Activated CD4-positive, alpha-beta T cell treated with anti-CD3 and anti-CD28 coated beads, Interleukin-2, amount 10 ng/mL, durations not matched to agents 7 days and 5 days (primary cell): Measurements from ENCODE around the gene KIF27. TPM values are rescaled to one million over a fixed set of nuclear protein-coding genes. Genes with fewer than 3 reads are reported as not detected.
"Not testable (repeated sequence)": the region's sequence is repeated elsewhere in the genome, so short reads cannot be mapped to it uniquely, and the experiment has no call there.

Experiments used
- CTCF ChIA-PET: fragments of 350-600 bp; sonication (Branson Sonifier 250); formaldehyde crosslinking; loops from one replicate; lab custom pipeline; 2021; ENCODE audit warnings: antibody characterized with exemption; lab: Charles Lee
- POLR2A ChIA-PET: fragments of 350-600 bp; sonication (Branson Sonifier 250); formaldehyde crosslinking; loops from one replicate; lab custom pipeline; 2021; ENCODE audit warnings: antibody characterized with exemption; lab: Charles Lee
- DNase-seq: peaks from one replicate; pipeline ENCODE4 v3.0.0-alpha.2; 2020
- H3K27ac Mint-ChIP-seq: one replicate; pipeline ENCODE4 v1.8.0; 2021; ENCODE audit warnings: mild to moderate bottlenecking, moderate library complexity, mixed read lengths
- H3K27me3 Mint-ChIP-seq: one replicate; pipeline ENCODE4 v1.8.0; 2021; ENCODE audit warnings: mixed read lengths
- H3K36me3 Mint-ChIP-seq: one replicate; pipeline ENCODE4 v1.8.0; 2021; ENCODE audit warnings: low read depth, mixed read lengths
- H3K4me1 Mint-ChIP-seq: one replicate; pipeline ENCODE4 v1.8.0; 2021; ENCODE audit warnings: mixed read lengths
- H3K4me3 Mint-ChIP-seq: one replicate; pipeline ENCODE4 v1.8.0; 2021; ENCODE audit warnings: mild to moderate bottlenecking, moderate library complexity, mixed read lengths
- H3K9me3 Mint-ChIP-seq: one replicate; pipeline ENCODE4 v1.8.0; 2021; ENCODE audit warnings: mixed read lengths
- total RNA-seq, 2 experiments: library from RNA; stranded (reverse); gene quantifications; one replicate each; pipeline ENCODE4 v1.2.3, GENCODE V29; 2021

Gene KIF27
- total RNA-seq, 2 experiments from 2014 or later, result 3.2 to 3.8 TPM

DNA sequence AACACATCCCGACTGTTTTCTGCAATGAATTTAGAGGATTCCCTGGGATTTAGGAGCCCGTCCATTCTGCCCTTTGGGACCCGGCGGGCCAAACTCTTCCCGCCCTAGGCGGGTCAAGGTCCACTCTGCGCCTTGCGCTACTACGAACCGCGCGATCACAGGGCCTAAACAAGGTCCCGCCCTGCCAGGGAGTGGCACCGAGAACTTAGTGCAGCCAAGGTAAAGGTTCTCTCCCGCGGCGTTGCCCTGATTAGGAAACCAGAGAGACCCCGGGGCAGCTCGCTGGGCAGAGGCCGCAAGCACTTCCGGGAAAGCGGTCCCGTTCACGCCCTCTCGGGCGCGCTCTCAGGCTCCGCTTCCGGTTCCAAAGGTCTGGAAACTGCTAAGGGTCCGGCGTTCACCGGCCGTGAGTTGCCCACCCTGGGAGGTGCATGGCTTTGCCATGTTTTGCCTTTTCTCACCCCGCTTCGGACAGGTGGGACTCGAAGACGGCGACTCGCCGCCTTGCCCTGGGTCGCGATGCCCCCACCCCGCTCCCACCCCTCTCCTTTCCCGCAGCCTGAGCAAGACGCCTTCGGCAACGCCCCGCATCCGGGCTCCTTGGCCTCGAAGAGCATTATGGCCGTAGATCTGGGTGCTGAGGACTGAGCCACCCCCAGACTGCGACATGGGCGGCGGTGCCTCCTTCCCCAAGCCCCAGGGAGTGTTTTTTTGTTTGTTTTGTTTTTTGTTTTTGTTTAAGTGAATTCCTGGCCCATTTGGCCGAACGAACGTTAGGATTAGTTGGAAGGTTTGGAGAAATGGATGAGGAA is 35.4 kb upstream of the KIF27 start:
- Mint-ChIP-seq H3K27me3 (no peaks in the 10 kb centered on the region), H3K27ac (peak overlapping the region; percentile 94), H3K9me3 (no peaks in the 10 kb centered on the region), H3K4me3 (peak overlapping the region; percentile 94), H3K36me3 (peaks cover 14% of the 10 kb centered on the region), H3K4me1 (peaks cover 28% of the 10 kb centered on the region)
- POLR2A ChIA-PET, result interaction anchor here (1.4 kb wide), 1 partner anchor 24 kb away, joined by 3 read pairs; the partner anchor contains the start of gene HNRNPK
- CTCF ChIA-PET, result interaction anchor here (0.6 to 1.3 kb wide), 4 partner anchors 12 to 417 kb away, joined by 3 to 4 read pairs (median 4); partner anchors contain the start of genes HNRNPK and RMI1
- DNase-seq, result peak; percentile 67

DNA sequence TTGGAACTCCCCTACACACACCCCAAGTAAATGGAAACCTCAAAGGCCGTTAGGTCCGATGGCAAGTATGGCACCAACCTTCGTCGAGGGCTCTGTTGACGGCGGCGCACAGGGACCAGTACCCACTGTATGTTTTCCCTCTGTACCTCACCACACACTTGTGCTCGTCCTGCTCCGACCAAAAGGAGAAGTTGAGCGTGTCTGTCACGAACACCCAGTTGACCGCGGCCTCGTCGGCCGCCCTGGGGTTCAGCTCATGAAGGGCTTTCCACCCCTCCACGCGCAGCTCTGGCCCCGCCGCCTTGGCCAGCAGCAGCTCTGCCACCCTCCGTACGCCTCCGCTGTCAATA is 34.8 kb upstream of the KIF27 start:
- Mint-ChIP-seq H3K9me3 (no peaks in the 10 kb centered on the region), H3K36me3 (peaks cover 14% of the 10 kb centered on the region), H3K4me3 (peak overlapping the region; percentile 94), H3K4me1 (peaks cover 28% of the 10 kb centered on the region), H3K27ac (peak overlapping the region; percentile 94), H3K27me3 (no peaks in the 10 kb centered on the region)
- POLR2A ChIA-PET, result interaction anchor here (1.4 kb wide), 1 partner anchor 24 kb away, joined by 3 read pairs; the partner anchor contains the start of gene HNRNPK
- CTCF ChIA-PET, result interaction anchor here (0.6 to 1.3 kb wide), 4 partner anchors 11 to 416 kb away, joined by 3 to 4 read pairs (median 4); partner anchors contain the start of genes HNRNPK and RMI1
- DNase-seq, result peak; percentile 32

DNA sequence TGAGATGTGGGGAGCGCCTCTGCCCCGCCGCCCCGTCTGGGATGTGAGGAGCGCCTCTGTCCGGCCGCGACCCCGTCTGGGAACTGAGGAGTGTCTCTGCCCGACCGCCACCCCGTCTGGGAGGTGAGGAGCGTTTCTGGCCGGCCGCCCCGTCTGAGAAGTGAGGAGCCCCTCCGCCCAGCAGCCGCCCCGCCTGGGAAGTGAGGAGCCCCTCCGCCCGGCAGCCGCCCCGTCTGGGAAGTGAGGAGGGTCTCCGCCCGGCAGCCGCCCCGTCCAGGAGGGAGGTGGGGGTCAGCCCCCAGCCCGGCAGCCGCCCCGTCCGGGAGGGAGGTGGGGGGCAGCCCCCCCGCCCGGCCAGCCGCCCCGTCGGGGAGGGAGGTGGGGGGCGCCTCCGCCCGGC is 26.9 kb upstream of the KIF27 start:
- H3K9me3 Mint-ChIP-seq, H3K4me3 Mint-ChIP-seq, H3K27ac Mint-ChIP-seq, H3K4me1 Mint-ChIP-seq, DNase-seq, POLR2A ChIA-PET, H3K27me3 Mint-ChIP-seq: not testable (repeated sequence)
- peaks cover 11% of the 10 kb centered on the region for H3K36me3 Mint-ChIP-seq
- CTCF ChIA-PET, result interaction anchor here (1.4 kb wide), 1 partner anchor 313 kb away, joined by 3 read pairs; no protein-coding TSS in a partner anchor

DNA sequence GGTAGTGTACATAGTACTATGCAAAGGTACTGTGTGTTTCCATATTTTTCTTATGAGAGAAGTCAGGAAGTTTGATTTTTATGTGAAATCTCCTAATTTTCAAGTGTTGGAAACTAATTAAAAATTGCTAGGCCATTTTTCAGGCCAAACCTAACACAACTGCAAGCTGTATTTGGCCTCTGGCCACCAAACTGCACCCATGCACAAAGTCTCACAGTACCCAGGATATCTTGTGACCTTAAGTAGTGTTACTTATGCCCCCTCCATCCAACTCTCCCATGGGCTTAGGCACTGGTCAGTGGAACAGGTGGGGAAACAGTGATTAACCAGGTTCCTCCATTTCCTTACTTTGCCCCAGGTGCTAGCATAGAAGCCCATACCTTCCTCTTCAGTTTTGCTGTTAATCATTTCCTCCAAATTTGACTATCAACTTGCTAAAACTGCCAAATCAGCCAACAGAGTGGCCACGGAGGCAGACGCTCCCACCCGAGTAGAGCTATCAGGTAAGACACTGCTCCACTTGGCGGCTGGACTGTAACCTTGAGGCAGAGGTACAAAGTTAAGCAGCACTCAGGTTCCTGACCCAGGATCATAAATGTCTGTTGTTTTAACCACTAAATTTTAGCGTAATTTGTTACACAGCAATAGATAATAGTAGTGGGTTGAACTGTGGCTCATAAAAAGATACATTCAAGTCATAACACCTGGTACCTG is 19.5 kb upstream of the KIF27 start:
- POLR2A ChIA-PET, result interaction anchor here (0.5 to 0.6 kb wide), 2 partner anchors 459 to 573 kb away, joined by 3 to 4 read pairs; no protein-coding TSS in a partner anchor
- Mint-ChIP-seq H3K9me3 (no peaks in the 10 kb centered on the region), H3K27ac (no peak overlapping the region), H3K4me1 (no peaks in the 10 kb centered on the region), H3K27me3 (no peaks in the 10 kb centered on the region), H3K4me3 (no peak overlapping the region), H3K36me3 (peaks cover 21% of the 10 kb centered on the region)
- CTCF ChIA-PET, result interaction anchor here (1.7 kb wide), 1 partner anchor 11 kb away, joined by 6 read pairs; no protein-coding TSS in a partner anchor
- DNase-seq, result no peak

DNA sequence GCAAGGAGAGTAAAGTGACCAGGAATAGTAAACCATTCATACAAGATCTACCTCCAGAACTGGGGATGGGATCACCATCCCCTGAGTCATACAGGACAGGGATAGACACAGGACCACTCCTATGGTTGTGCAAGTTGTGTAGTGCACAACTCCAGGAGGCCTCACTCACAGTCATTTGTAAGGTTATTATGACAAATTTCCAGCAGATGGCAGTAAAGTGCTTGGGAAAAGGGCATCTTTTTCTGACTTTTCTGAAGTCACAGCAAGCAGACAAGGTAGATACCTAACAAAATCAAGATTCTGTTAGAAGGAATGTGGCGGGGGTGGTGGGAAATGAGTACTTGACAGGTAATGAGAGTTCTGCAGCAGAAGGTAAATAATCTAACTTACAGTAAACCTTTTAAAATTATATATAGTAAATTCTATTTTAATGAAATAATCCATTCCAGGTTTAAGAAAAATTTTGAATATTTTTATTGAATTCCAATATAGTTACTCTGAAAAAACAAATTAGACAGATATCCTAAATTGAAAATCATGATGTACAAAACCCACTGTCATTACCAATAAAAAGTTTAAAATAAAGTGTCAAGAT is 16.7 kb upstream of the KIF27 start:
- Mint-ChIP-seq H3K27me3 (no peaks in the 10 kb centered on the region), H3K4me1 (no peaks in the 10 kb centered on the region), H3K36me3 (peaks cover 13% of the 10 kb centered on the region), H3K27ac (no peak overlapping the region), H3K4me3 (no peak overlapping the region), H3K9me3 (no peaks in the 10 kb centered on the region)
- ChIA-PET CTCF (interaction anchor here (0.5 to 1.8 kb wide), 7 partner anchors 10 to 390 kb away, joined by 3 to 6 read pairs (median 3); partner anchors contain the start of genes KIF27 and RMI1), POLR2A (no interaction called here)
- peak; percentile 55 for DNase-seq

DNA sequence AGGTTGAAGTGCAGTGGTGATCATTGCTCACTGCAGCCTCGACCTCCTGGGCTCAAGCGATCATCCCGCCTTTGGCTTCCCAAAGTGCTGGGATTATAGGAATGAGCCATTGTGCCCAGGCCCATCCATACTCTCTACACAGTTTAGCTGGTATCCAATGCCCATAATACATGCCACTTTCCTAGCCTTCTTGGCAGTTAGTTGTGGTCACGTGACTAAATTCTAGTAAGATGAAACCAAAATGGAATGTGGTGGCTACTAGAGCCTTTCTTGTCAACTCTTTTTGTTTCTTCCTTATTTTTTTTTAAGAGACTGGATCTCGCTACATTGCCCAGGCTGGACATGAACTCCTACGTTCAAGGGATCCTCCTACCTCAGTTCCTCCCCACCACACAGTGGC is 15.3 kb upstream of the KIF27 start:
- H3K27me3 Mint-ChIP-seq, result no peaks in the 10 kb centered on the region
- ChIA-PET CTCF (interaction anchor here (1.2 to 1.8 kb wide), 4 partner anchors 15 to 368 kb away, joined by 3 to 6 read pairs (median 4); partner anchors contain the start of gene KIF27), POLR2A (no interaction called here)
- no peak for DNase-seq
- peaks cover 6% of the 10 kb centered on the region for H3K36me3 Mint-ChIP-seq
- H3K4me3 Mint-ChIP-seq, result no peak overlapping the region
- no peak overlapping the region for H3K27ac Mint-ChIP-seq
- H3K9me3 Mint-ChIP-seq, result no peaks in the 10 kb centered on the region
- peaks cover 9% of the 10 kb centered on the region for H3K4me1 Mint-ChIP-seq

DNA sequence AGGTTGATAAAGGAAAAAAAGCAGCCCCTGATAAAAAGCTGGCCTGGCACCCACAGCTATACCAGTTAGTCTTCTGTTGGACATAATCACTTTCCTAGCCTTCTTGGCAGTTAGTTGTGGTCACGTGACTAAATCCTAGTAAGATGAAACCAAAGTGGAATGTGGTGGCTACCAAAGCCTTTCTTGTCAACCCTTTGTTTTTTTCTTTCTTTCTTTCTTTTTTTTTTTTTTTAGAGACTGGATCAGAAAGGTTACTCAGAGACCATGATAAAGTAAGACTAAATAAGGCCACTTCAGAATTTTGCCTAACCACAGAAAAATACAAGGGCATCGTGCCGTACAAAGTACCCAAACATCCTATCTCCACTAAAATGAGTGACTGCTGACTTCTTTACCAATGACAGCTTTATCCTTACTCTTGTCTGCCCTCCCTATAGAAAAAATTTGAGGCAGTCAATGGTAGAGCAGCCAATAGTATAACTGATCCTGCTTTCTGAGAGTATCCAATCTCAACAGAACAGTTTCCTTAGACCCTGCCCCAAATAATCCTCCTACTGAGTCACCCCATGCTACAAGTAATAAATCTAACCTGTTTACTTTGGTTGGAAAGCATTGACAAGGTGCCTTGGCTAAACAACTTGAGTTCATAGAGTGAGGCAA is 14.2 kb upstream of the KIF27 start:
- H3K27ac Mint-ChIP-seq, result no peak overlapping the region
- no peak overlapping the region for H3K4me3 Mint-ChIP-seq
- peaks cover 12% of the 10 kb centered on the region for H3K4me1 Mint-ChIP-seq
- POLR2A ChIA-PET, result no interaction called here
- CTCF ChIA-PET, result interaction anchor here (1.1 kb wide), 1 partner anchor 21 kb away, joined by 4 read pairs; a partner anchor contains a TSS
- peaks cover 3% of the 10 kb centered on the region for H3K36me3 Mint-ChIP-seq
- H3K27me3 Mint-ChIP-seq, result no peaks in the 10 kb centered on the region
- no peak for DNase-seq
- no peaks in the 10 kb centered on the region for H3K9me3 Mint-ChIP-seq

DNA sequence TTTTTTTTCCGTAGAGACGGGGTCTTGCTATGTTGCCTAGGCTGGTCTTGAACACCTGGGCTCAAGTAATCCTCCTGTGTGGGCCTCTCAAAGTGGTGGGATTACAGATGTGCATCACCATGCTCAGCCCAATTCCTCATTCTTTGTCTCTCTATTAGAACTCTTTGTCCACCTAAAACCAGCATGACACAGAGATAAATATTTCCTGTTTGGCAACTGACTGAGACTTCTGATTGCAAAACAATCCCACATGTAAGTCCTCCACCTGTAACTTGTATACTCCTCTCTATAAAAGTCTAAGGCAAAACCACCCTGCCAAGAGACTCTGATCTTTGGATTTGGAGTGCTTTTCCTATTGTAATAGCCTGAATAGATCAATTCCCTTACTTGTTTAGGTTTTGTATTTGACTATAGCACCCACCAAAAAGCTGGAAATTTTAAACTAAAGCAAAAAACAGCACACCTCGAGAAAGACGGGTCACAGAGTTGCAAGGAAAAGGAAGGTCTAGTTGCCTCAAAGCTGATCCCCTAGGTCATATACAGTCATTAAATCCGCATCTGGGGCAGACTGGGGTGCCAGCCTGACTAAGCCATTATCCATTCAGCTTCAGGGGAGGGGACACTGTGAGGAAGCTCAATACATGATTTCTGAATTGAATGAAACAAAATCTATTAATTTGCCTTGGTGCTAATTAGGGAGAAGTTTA is 13.5 kb upstream of the KIF27 start:
- peaks cover 12% of the 10 kb centered on the region for H3K4me1 Mint-ChIP-seq
- ChIA-PET CTCF (interaction anchor here (1.1 kb wide), 1 partner anchor 22 kb away, joined by 4 read pairs; a partner anchor contains a TSS), POLR2A (no interaction called here)
- no peaks in the 10 kb centered on the region for H3K27me3 Mint-ChIP-seq
- no peak overlapping the region for H3K4me3 Mint-ChIP-seq
- DNase-seq, result no peak
- H3K9me3 Mint-ChIP-seq, result no peaks in the 10 kb centered on the region
- H3K27ac Mint-ChIP-seq, result no peak overlapping the region
- H3K36me3 Mint-ChIP-seq, result peaks cover 3% of the 10 kb centered on the region

DNA sequence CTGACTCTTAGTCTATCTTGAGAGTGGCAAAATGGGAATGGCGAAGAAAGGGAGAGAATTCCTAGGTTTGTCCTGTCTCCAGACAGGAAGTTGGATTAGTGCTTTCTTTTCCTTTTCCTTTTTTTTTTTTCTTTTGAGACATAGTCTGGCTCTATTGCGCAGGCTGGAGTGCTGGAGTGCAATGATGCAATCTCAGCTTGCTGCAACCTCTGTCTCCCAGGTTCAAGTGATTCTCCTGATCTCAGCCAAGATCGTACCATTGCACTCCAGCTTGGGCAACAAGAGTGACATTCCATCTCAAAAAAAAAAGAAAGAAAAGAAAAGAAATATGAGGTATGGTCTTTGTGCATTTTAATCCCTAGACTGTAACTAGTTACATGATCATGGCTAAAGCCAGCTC is 12.6 kb upstream of the KIF27 start:
- Mint-ChIP-seq H3K36me3 (no peaks in the 10 kb centered on the region), H3K4me3 (no peak overlapping the region), H3K4me1 (peaks cover 12% of the 10 kb centered on the region), H3K9me3 (no peaks in the 10 kb centered on the region), H3K27ac (no peak overlapping the region), H3K27me3 (no peaks in the 10 kb centered on the region)
- POLR2A ChIA-PET, result no interaction called here
- DNase-seq, result no peak
- CTCF ChIA-PET, result interaction anchor here (0.6 to 1.4 kb wide), 2 partner anchors 9 to 326 kb away, joined by 3 to 4 read pairs; no protein-coding TSS in a partner anchor

DNA sequence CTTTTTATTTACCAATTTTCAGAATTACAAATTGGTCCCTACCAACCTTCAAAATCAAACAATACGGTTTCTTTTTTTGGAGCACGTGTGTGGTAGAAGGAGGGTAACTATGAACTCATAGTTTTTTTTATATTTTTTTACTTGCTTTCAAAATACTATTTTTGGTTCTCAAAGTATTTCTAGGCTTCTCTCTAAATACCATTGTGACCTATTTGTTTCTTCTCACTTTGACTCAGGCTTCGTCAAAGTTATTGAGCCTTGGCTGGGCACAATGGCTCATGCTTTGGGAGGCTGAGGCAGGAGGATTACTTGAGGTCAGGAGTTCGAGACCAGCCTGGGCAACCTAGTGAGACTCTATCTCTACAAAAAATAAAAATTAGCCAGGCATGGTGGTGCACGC is 11.6 kb upstream of the KIF27 start:
- ChIA-PET CTCF (interaction anchor here (1.4 kb wide), 1 partner anchor 10 kb away, joined by 4 read pairs; no protein-coding TSS in a partner anchor), POLR2A (no interaction called here)
- Mint-ChIP-seq H3K9me3 (no peaks in the 10 kb centered on the region), H3K4me3 (no peak overlapping the region), H3K36me3 (no peaks in the 10 kb centered on the region), H3K4me1 (peaks cover 12% of the 10 kb centered on the region), H3K27ac (no peak overlapping the region), H3K27me3 (no peaks in the 10 kb centered on the region)
- DNase-seq, result no peak

DNA sequence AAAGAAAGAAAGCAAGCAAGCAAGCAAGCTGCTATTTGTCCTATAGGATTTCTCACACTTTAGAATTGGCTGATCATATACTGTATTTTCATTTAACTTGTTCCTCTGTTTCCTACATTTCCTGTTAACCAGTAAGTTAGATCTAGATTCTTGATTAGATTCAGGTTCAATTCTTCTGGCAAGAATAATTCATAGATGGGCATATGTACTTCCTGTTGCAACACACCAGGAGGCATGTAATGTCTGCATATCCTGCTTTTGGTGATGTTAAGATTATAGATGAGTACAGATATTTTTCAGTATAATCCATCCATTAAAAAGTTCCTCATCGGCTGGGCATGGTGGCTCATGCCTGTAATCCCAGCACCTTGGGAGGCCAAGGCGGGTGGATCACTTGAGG is 10.8 kb upstream of the KIF27 start:
- H3K9me3 Mint-ChIP-seq, result no peaks in the 10 kb centered on the region
- peaks cover 12% of the 10 kb centered on the region for H3K4me1 Mint-ChIP-seq
- no peak overlapping the region for H3K4me3 Mint-ChIP-seq
- ChIA-PET CTCF (interaction anchor here (1.2 kb wide), 1 partner anchor 11 kb away, joined by 4 read pairs; the partner anchor contains the start of gene KIF27), POLR2A (no interaction called here)
- no peak overlapping the region for H3K27ac Mint-ChIP-seq
- no peaks in the 10 kb centered on the region for H3K36me3 Mint-ChIP-seq
- H3K27me3 Mint-ChIP-seq, result no peaks in the 10 kb centered on the region
- DNase-seq, result no peak
